IMR-90 (cell line): ENCODE data around the gene HDAC9. TPM values are rescaled to one million over a fixed set of nuclear protein-coding genes. Genes with fewer than 3 reads are reported as not detected.

Experiments
- ATAC-seq: fragments of 200-7000 bp; cut with Tn5 transposase; 2 replicates; pipeline ENCODE4 v1.9.1; 2020; ENCODE audit warnings: low read depth, mild to moderate bottlenecking, moderate library complexity
- BruUV-seq: library from RNA; stranded (reverse); fragments of 400-500 nt; replicated peaks from 2 replicates; lab custom pipeline; 2021; lab: Mats Ljungman, UMichigan
- CTCF ChIA-PET: fragments of 300-600 bp; formaldehyde crosslinking; extraction: SDS; loops from one replicate; lab custom pipeline; 2021; ENCODE audit warnings: antibody characterized with exemption; lab: Yijun Ruan, JAX
- POLR2A ChIA-PET: fragments of 300-600 bp; sonication (Branson Sonifier 250); formaldehyde crosslinking; loops from one replicate; lab custom pipeline; 2022; ENCODE audit warnings: antibody characterized with exemption; ENCODE audit not compliant: unreplicated experiment; lab: Charles Lee
- DNase-seq: peaks from one replicate; pipeline ENCODE4 v3.0.0; 2013
- H2AFZ ChIP-seq: replicated peaks from 2 replicates; pipeline ENCODE3; 2013; ENCODE audit warnings: low read length, mild to moderate bottlenecking; ENCODE audit not compliant: poor library complexity
- H2AK5ac ChIP-seq: 2 replicates; pipeline ENCODE4 v1.6.1; 2013; ENCODE audit warnings: low read depth, low read length, inconsistent platforms
- H2AK9ac ChIP-seq: replicated peaks from 2 replicates; pipeline ENCODE3; 2013; ENCODE audit warnings: mild to moderate bottlenecking, low read depth, low read length, moderate library complexity; ENCODE audit not compliant: poor library complexity
- H2BK120ac ChIP-seq: 2 replicates; pipeline ENCODE4 v1.6.1; 2013; ENCODE audit warnings: low read depth, low read length, inconsistent platforms
- H2BK15ac ChIP-seq: 3 replicates; pipeline ENCODE4 v1.6.1; 2013; ENCODE audit warnings: low read depth, low read length, inconsistent platforms
- H2BK20ac ChIP-seq: 2 replicates; pipeline ENCODE4 v1.6.1; 2013; ENCODE audit warnings: low read depth, mild to moderate bottlenecking, inconsistent platforms, low read length, moderate library complexity
- H2BK5ac ChIP-seq: 2 replicates; pipeline ENCODE4 v1.6.1; 2013; ENCODE audit warnings: mild to moderate bottlenecking, low read depth, low read length, inconsistent platforms; ENCODE audit not compliant: poor library complexity, severe bottlenecking
- H3K14ac ChIP-seq: replicated peaks from 2 replicates; pipeline ENCODE4 v1.6.1; 2013; ENCODE audit warnings: low read depth, low read length, inconsistent platforms
- H3K18ac ChIP-seq: 2 replicates; pipeline ENCODE4 v1.6.1; 2013; ENCODE audit warnings: low read depth, low read length, control low read depth
- H3K23ac ChIP-seq: 2 replicates; pipeline ENCODE4 v1.6.1; 2013; ENCODE audit warnings: low read depth, low read length, inconsistent platforms
- H3K27ac ChIP-seq: 2 replicates; pipeline ENCODE4 v1.5.1; 2013; ENCODE audit warnings: mild to moderate bottlenecking, control low read depth, low read length; ENCODE audit not compliant: insufficient read depth
- H3K27me3 ChIP-seq: 2 replicates; pipeline ENCODE4 v1.6.1; 2013; ENCODE audit warnings: low read length; ENCODE audit not compliant: control insufficient read depth, insufficient read depth
- H3K36me3 ChIP-seq: 2 replicates; pipeline ENCODE4 v1.6.1; 2013; ENCODE audit warnings: low read length, mixed read lengths; ENCODE audit not compliant: control insufficient read depth, insufficient read depth
- H3K4ac ChIP-seq: 2 replicates; pipeline ENCODE4 v1.6.1; 2013; ENCODE audit warnings: low read depth, low read length, inconsistent platforms
- H3K4me1 ChIP-seq: 2 replicates; pipeline ENCODE4 v1.6.1; 2013; ENCODE audit warnings: low read length, mixed read lengths; ENCODE audit not compliant: control insufficient read depth, insufficient read depth
- H3K4me2 ChIP-seq: 2 replicates; pipeline ENCODE4 v1.6.1; 2013; ENCODE audit warnings: low read depth, mild to moderate bottlenecking, control low read depth, low read length, moderate library complexity
- H3K4me3 ChIP-seq: 2 replicates; pipeline ENCODE4 v1.5.1; 2013; ENCODE audit warnings: low read depth, mild to moderate bottlenecking, control low read depth, low read length, moderate library complexity; ENCODE audit not compliant: insufficient read depth
- H3K56ac ChIP-seq: 2 replicates; pipeline ENCODE4 v1.6.1; 2013; ENCODE audit warnings: low read length, inconsistent platforms; ENCODE audit not compliant: insufficient read depth; ENCODE audit errors: extremely low read depth
- H3K79me1 ChIP-seq, 2 experiments: 2 replicates each; pipeline ENCODE4 v1.6.1; 2013; ENCODE audit warnings: low read length in 2 of 2, inconsistent platforms in 1 of 2, low read depth in 1 of 2
- H3K9ac ChIP-seq: 2 replicates; pipeline ENCODE4 v1.6.1; 2013; ENCODE audit warnings: low read depth, low read length, control low read depth
- H3K9me1 ChIP-seq: 2 replicates; pipeline ENCODE4 v1.6.1; 2013; ENCODE audit warnings: low read length, inconsistent platforms; ENCODE audit not compliant: insufficient read depth
- H3K9me3 ChIP-seq: 2 replicates; pipeline ENCODE4 v1.6.1; 2013; ENCODE audit warnings: low read length; ENCODE audit not compliant: control insufficient read depth, insufficient read depth
- H4K20me1 ChIP-seq: 2 replicates; pipeline ENCODE4 v1.6.1; 2013; ENCODE audit warnings: low read length, inconsistent platforms; ENCODE audit not compliant: insufficient read depth
- H4K5ac ChIP-seq: 2 replicates; pipeline ENCODE4 v1.6.1; 2013; ENCODE audit warnings: mild to moderate bottlenecking, low read depth, low read length, control low read depth
- H4K8ac ChIP-seq, 2 experiments: 2 replicates each; pipeline ENCODE4 v1.6.1; 2013; ENCODE audit warnings: low read depth in 2 of 2, low read length in 2 of 2, control low read depth in 1 of 2, inconsistent platforms in 1 of 2
- H4K91ac ChIP-seq: 2 replicates; pipeline ENCODE4 v1.6.1; 2013; ENCODE audit warnings: low read depth, low read length, inconsistent platforms; ENCODE audit not compliant: insufficient read depth
- CHD1 ChIP-seq: IDR thresholded peaks from 2 replicates; pipeline ENCODE4 v1.6.1; 2012; ENCODE audit warnings: low read depth, low read length, improper control_type of control experiment
- MXI1 ChIP-seq: IDR thresholded peaks from 2 replicates; pipeline ENCODE4 v1.6.1; 2012; ENCODE audit warnings: low read depth, mild to moderate bottlenecking, low read length, moderate library complexity, borderline replicate concordance
- NFE2L2 ChIP-seq: fragments of 150-350 bp; IDR thresholded peaks from 2 replicates; pipeline ENCODE4 v1.6.1; 2016; ENCODE audit warnings: low read depth, mild to moderate bottlenecking, low read length
- POLR2A ChIP-seq: IDR thresholded peaks from 2 replicates; pipeline ENCODE4 v1.6.1; 2012; ENCODE audit warnings: mild to moderate bottlenecking, low read depth, low read length
- SMC3 ChIP-seq: fragments of 150-350 bp; IDR thresholded peaks from 2 replicates; pipeline ENCODE4 v1.6.1; 2016; ENCODE audit warnings: low read depth, mild to moderate bottlenecking, antibody characterized with exemption, low read length, moderate library complexity
- WGBS, 2 experiments: methylation state at CpG; one replicate each; pipeline versions ENCODE4 v1.1.5 to v1.1.7; 2013; ENCODE audit warnings: missing lambda C conversion rate in 2 of 2; ENCODE audit not compliant: insufficient read length in 1 of 2; ENCODE audit errors: extremely low coverage in 2 of 2; 5-methylcytosine and 5-hydroxymethylcytosine counted together
- dilution Hi-C: fragments of 300-500 bp; cut with HindIII; formaldehyde crosslinking; loops from one replicate; pipeline ENCODE4 v1.14.3; 2018; ENCODE audit warnings: low sequenced_read_pairs; ENCODE audit not compliant: unreplicated experiment
- in situ Hi-C: fragments of 300-500 bp; cut with MboI; formaldehyde crosslinking; loops from 3 replicates; pipeline ENCODE4 v1.14.3; 2019; ENCODE audit warnings: low sequenced_read_pairs, inconsistent platforms, mixed read lengths
- intact Hi-C: fragments of 100-400 bp; cut with micrococcal nuclease; formaldehyde crosslinking; loops from 2 replicates; pipeline ENCODE4 v1.10.0; 2022
- polyA plus RNA-seq, 3 experiments: library from polyadenylated mRNA; depleted of rRNA; stranded (reverse); fragments of >200 nt; gene quantifications; 2 replicates each; pipeline ENCODE4 v1.2.3, GENCODE V29; 2012; ENCODE audit warnings: low replicate concordance in 1 of 3
- total RNA-seq: library from RNA; depleted of rRNA; stranded (reverse); fragments of >200 nt; gene quantifications from 2 replicates; pipeline ENCODE4 v1.2.3, GENCODE V29; 2012

HDAC9 gene
- total and polyA plus RNA-seq, 2 of the 4 experiments (the other 2 are of a cell fraction), result 4.3 to 24.7 TPM

DNA sequence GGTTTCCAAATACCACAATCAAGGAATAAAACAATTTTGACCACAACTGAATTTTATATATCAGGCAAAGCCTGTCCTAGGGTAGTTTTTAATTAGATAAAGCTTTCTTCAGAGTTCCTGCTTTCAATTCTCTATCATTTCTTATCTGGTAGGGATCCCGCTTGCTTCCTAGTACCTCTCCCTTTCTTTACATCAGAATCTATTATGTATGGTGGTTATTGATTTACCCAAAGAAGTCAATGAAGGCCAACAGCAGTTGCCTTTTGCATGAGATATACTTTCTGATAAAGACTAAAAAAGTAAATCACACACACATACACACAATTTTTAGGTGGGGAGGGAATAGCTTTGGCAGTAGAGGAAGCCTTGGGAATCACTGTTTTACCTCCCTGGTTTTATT, 70.7 kb downstream of the HDAC9 start:
- Histone ChIP-seq H3K18ac (no peak overlapping the region), H3K4me1 (no peaks in the 10 kb centered on the region), H4K20me1 (no peaks in the 10 kb centered on the region), H3K14ac (no peak overlapping the region), H3K4ac (no peak overlapping the region), H3K27me3 (no peaks in the 10 kb centered on the region), H2BK15ac (no peak overlapping the region), H3K4me3 (no peak overlapping the region), H4K91ac (no peak overlapping the region), H4K8ac (no peak overlapping the region), H3K4me2 (no peak overlapping the region), H3K79me1 (no peaks in the 10 kb centered on the region), H2BK5ac (no peak overlapping the region), H3K27ac (no peak overlapping the region), H2BK120ac (no peak overlapping the region), H2BK20ac (no peak overlapping the region), H2AK9ac (no peak overlapping the region), H3K36me3 (no peaks in the 10 kb centered on the region), H2AK5ac (no peak overlapping the region), H4K5ac (no peak overlapping the region), H3K23ac (no peak overlapping the region), H3K56ac (no peak overlapping the region), H3K9me1 (no peaks in the 10 kb centered on the region), H2AFZ (no peak overlapping the region), H3K9me3 (no peaks in the 10 kb centered on the region), H3K9ac (no peak overlapping the region)
- intact Hi-C loops, result no loop called here
- no CpG with 5 or more reads among the region's 1 CpG for WGBS, 2 experiments
- no TSS peak for BruUV-seq
- POLR2A ChIA-PET, result no interaction called here
- in situ Hi-C loops, result loop anchor here (10.0 to 25.0 kb wide), 2 partner anchors 211 to 879 kb away; no protein-coding TSS in a partner anchor
- dilution Hi-C loops, result no loop called here
- no peak for ATAC-seq
- CTCF ChIA-PET, result no interaction called here
- no peak for DNase-seq
- TF ChIP-seq NFE2L2 (no peak), SMC3 (no peak), CHD1 (no peak), POLR2A (no peak), MXI1 (no peak)
